GM18519 (cell line): Measurements from ENCODE around the gene BEAN1.
"Not testable (repeated sequence)": the region's sequence is repeated elsewhere in the genome, so short reads cannot be mapped to it uniquely, and the experiment has no call there.

Experiments used
- ATAC-seq: cut with Tn5 transposase; IDR thresholded peaks from one replicate; pipeline ENCODE4 v1.9.1; 2021; ENCODE audit warnings: mild to moderate bottlenecking, moderate library complexity; ENCODE audit not compliant: unreplicated experiment, low FRiP score

The BEAN1 gene

GRCh38 chr16:66438536-66438935, 11.4 kb downstream of the BEAN1 start:
- no peak for ATAC-seq

- ATAC-seq = no peak
These were observed 12.1 kb downstream of the BEAN1 start for GRCh38 chr16:66439051-66439730.

GRCh38 chr16:66440271-66440802, 13.2 kb downstream of the BEAN1 start:
- ATAC-seq = no peak

GRCh38 chr16:66440970-66441369, 13.9 kb downstream of the BEAN1 start:
- no peak for ATAC-seq

- ATAC-seq = no peak
These were observed 14.7 kb downstream of the BEAN1 start for GRCh38 chr16:66441586-66442375.

GRCh38 chr16:66442502-66443268, 15.6 kb downstream of the BEAN1 start:
- no peak for ATAC-seq

- no peak for ATAC-seq
These were observed 16.2 kb downstream of the BEAN1 start for GRCh38 chr16:66443269-66443652.

GRCh38 chr16:66444049-66444481, 17.0 kb downstream of the BEAN1 start:
- ATAC-seq = no peak

GRCh38 chr16:66446737-66447136, 19.6 kb downstream of the BEAN1 start:
- no peak for ATAC-seq

GRCh38 chr16:66447491-66447890, 20.4 kb downstream of the BEAN1 start:
- ATAC-seq = no peak

- ATAC-seq = no peak
These were observed 24.5 kb downstream of the BEAN1 start for GRCh38 chr16:66451548-66451947.

GRCh38 chr16:66453230-66453629, 26.1 kb downstream of the BEAN1 start:
- ATAC-seq = not testable (repeated sequence)

GRCh38 chr16:66454751-66455150, 27.7 kb downstream of the BEAN1 start:
- no peak for ATAC-seq

GRCh38 chr16:66455970-66456369, 28.9 kb downstream of the BEAN1 start:
- ATAC-seq = no peak

GRCh38 chr16:66457888-66458287, 30.8 kb downstream of the BEAN1 start:
- no peak for ATAC-seq

GRCh38 chr16:66458292-66458691, 31.2 kb downstream of the BEAN1 start:
- ATAC-seq = no peak

- ATAC-seq = no peak
These were observed 31.8 kb downstream of the BEAN1 start for GRCh38 chr16:66458853-66459252.

- ATAC-seq = no peak
These were observed 32.8 kb downstream of the BEAN1 start for GRCh38 chr16:66459878-66460277.

- ATAC-seq = no peak
These were observed 33.6 kb downstream of the BEAN1 start for GRCh38 chr16:66460703-66461102.

GRCh38 chr16:66462912-66463311, 35.8 kb downstream of the BEAN1 start:
- ATAC-seq = no peak

GRCh38 chr16:66465946-66466345, 38.9 kb downstream of the BEAN1 start:
- not testable (repeated sequence) for ATAC-seq
